ENCODE measurements around the gene MRC1. TPM values are rescaled to one million over a fixed set of nuclear protein-coding genes. Genes with fewer than 3 reads are reported as not detected.

The MRC1 gene
- total RNA-seq, 1 experiment from 2014 or later, result 0.05 TPM

GRCh38 chr10:17865351-17865750 is 56.2 kb downstream of the MRC1 start:
- no peaks in the 10 kb centered on the region for H3K9me3 ChIP-seq
- no peak for DNase-seq
- BruUV-seq (replicated peaks), result no TSS peak
- no peaks in the 10 kb centered on the region for H3K36me3 Mint-ChIP-seq (ENCODE audit: insufficient read depth, unreplicated experiment)
- POLR2A ChIA-PET, result no interaction called here
- no peak overlapping the region for H3K27ac Mint-ChIP-seq (ENCODE audit: unreplicated experiment)
- H3K4me1 ChIP-seq, result no peaks in the 10 kb centered on the region
- no peaks in the 10 kb centered on the region for H3K4me1 Mint-ChIP-seq (ENCODE audit: low read depth, unreplicated experiment)
- H3K27me3 ChIP-seq (replicated peaks; ENCODE audit: control insufficient read depth, insufficient read depth, low read length), result no peaks in the 10 kb centered on the region; the same call in 1 of the 2 replicates
- CTCF ChIA-PET, result no interaction called here
- H3K4me3 ChIP-seq (ENCODE audit: low read depth, low read length), result no peak overlapping the region
- no peak for TF ChIP-seq CTCF (IDR thresholded peaks at IDR 0.05; ENCODE audit: insufficient read depth in 1 of 2, low read depth in 1 of 2, low read length in 1 of 2, severe bottlenecking in 1 of 2, unreplicated experiment in 1 of 2)
- H3K36me3 ChIP-seq (ENCODE audit: control insufficient read depth, insufficient read depth, low read length), result no peaks in the 10 kb centered on the region
- no peak overlapping the region for H3K4me3 Mint-ChIP-seq (ENCODE audit: unreplicated experiment)
- intact Hi-C loops (cut with micrococcal nuclease; ENCODE audit: unreplicated experiment), result no loop called here
- no peaks in the 10 kb centered on the region for H3K9me3 Mint-ChIP-seq (ENCODE audit: unreplicated experiment)
- peaks cover 21% of the 10 kb centered on the region for H3K27me3 Mint-ChIP-seq (ENCODE audit: insufficient read depth, unreplicated experiment)

GRCh38 chr10:17866346-17866745 is 57.2 kb downstream of the MRC1 start:
- Mint-ChIP-seq H3K4me3 (ENCODE audit: unreplicated experiment) (no peak overlapping the region), H3K27me3 (ENCODE audit: insufficient read depth, unreplicated experiment) (peaks cover 17% of the 10 kb centered on the region), H3K4me1 (ENCODE audit: low read depth, unreplicated experiment) (no peaks in the 10 kb centered on the region), H3K9me3 (ENCODE audit: unreplicated experiment) (no peaks in the 10 kb centered on the region), H3K27ac (ENCODE audit: unreplicated experiment) (no peak overlapping the region), H3K36me3 (ENCODE audit: insufficient read depth, unreplicated experiment) (no peaks in the 10 kb centered on the region)
- TF ChIP-seq CTCF (IDR thresholded peaks at IDR 0.05; ENCODE audit: insufficient read depth in 1 of 2, low read depth in 1 of 2, low read length in 1 of 2, severe bottlenecking in 1 of 2, unreplicated experiment in 1 of 2), result no peak
- CTCF ChIA-PET, result no interaction called here
- DNase-seq, result no peak
- Histone ChIP-seq H3K36me3 (ENCODE audit: control insufficient read depth, insufficient read depth, low read length) (no peaks in the 10 kb centered on the region), H3K27me3 (replicated peaks; ENCODE audit: control insufficient read depth, insufficient read depth, low read length) (no peaks in the 10 kb centered on the region), H3K9me3 (no peaks in the 10 kb centered on the region), H3K4me3 (ENCODE audit: low read depth, low read length) (no peak overlapping the region), H3K4me1 (no peaks in the 10 kb centered on the region)
- intact Hi-C loops (cut with micrococcal nuclease; ENCODE audit: unreplicated experiment), result no loop called here
- no TSS peak for BruUV-seq (replicated peaks)
- POLR2A ChIA-PET, result no interaction called here

- H3K27ac Mint-ChIP-seq (ENCODE audit: unreplicated experiment), result no peak overlapping the region
- peaks cover 17% of the 10 kb centered on the region for H3K27me3 Mint-ChIP-seq (ENCODE audit: insufficient read depth, unreplicated experiment)
- no peaks in the 10 kb centered on the region for H3K4me1 Mint-ChIP-seq (ENCODE audit: low read depth, unreplicated experiment)
- CTCF ChIA-PET, result no interaction called here
- no peaks in the 10 kb centered on the region for H3K9me3 ChIP-seq
- H3K4me1 ChIP-seq, result no peaks in the 10 kb centered on the region
- intact Hi-C loops (cut with micrococcal nuclease; ENCODE audit: unreplicated experiment), result no loop called here
- H3K9me3 Mint-ChIP-seq (ENCODE audit: unreplicated experiment), result no peaks in the 10 kb centered on the region
- H3K36me3 ChIP-seq (ENCODE audit: control insufficient read depth, insufficient read depth, low read length), result no peaks in the 10 kb centered on the region
- H3K4me3 Mint-ChIP-seq (ENCODE audit: unreplicated experiment), result no peak overlapping the region
- no peak overlapping the region for H3K4me3 ChIP-seq (ENCODE audit: low read depth, low read length)
- H3K36me3 Mint-ChIP-seq (ENCODE audit: insufficient read depth, unreplicated experiment), result no peaks in the 10 kb centered on the region
- TF ChIP-seq CTCF (IDR thresholded peaks at IDR 0.05; ENCODE audit: insufficient read depth in 1 of 2, low read depth in 1 of 2, low read length in 1 of 2, severe bottlenecking in 1 of 2, unreplicated experiment in 1 of 2), result no peak
- no TSS peak for BruUV-seq (replicated peaks)
- H3K27me3 ChIP-seq (replicated peaks; ENCODE audit: control insufficient read depth, insufficient read depth, low read length), result no peaks in the 10 kb centered on the region
- DNase-seq, result no peak
- POLR2A ChIA-PET, result no interaction called here
Observed at GRCh38 chr10:17867056-17867455, 57.9 kb downstream of the MRC1 start.
